GM12864 (cell line): ENCODE results near the gene STIM2.
A peak's percentile ranks its signal among the peaks of the same experiment; 100 is the strongest.

Experiments
- DNase-seq: peaks from one replicate; pipeline ENCODE4 v3.0.0-alpha.2; 2011; ENCODE audit warnings: low read depth
- H3K4me3 ChIP-seq: 2 replicates; pipeline ENCODE4 v1.5.1; 2011; ENCODE audit warnings: mild to moderate bottlenecking, low read depth, low read length, control low read depth
- TF ChIP-seq, protein P1 (sequence below): IDR thresholded peaks from 2 replicates; pipeline ENCODE4 v1.5.1; 2011; ENCODE audit warnings: low read depth, mild to moderate bottlenecking, moderate library complexity, low read length, control low read depth, inconsistent platforms; ENCODE audit errors: missing control alignments

Gene STIM2

DNA sequence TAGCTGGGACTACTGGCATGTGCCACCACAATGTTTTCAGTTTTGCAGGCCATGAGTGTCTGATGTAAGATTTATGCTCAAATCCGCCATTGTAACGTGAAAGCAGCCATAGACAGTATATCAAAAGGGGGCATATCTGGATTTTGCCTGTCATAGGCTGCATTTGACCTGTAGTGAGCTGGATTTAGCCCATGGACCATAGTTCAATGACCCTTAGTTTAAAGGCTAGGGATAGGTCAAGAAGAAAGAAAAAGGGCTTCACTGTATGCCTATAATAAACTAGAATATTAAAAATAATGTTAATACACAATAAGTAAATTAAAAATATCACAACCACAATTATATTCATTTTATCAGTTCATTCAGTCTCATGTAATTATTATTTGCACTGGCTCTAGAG lies 181.8 kb downstream of the STIM2 start:
- DNase-seq = no peak
- no peak overlapping the region for H3K4me3 ChIP-seq
- TF ChIP-seq, protein P1, sequence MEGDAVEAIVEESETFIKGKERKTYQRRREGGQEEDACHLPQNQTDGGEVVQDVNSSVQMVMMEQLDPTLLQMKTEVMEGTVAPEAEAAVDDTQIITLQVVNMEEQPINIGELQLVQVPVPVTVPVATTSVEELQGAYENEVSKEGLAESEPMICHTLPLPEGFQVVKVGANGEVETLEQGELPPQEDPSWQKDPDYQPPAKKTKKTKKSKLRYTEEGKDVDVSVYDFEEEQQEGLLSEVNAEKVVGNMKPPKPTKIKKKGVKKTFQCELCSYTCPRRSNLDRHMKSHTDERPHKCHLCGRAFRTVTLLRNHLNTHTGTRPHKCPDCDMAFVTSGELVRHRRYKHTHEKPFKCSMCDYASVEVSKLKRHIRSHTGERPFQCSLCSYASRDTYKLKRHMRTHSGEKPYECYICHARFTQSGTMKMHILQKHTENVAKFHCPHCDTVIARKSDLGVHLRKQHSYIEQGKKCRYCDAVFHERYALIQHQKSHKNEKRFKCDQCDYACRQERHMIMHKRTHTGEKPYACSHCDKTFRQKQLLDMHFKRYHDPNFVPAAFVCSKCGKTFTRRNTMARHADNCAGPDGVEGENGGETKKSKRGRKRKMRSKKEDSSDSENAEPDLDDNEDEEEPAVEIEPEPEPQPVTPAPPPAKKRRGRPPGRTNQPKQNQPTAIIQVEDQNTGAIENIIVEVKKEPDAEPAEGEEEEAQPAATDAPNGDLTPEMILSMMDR = no peak

DNA sequence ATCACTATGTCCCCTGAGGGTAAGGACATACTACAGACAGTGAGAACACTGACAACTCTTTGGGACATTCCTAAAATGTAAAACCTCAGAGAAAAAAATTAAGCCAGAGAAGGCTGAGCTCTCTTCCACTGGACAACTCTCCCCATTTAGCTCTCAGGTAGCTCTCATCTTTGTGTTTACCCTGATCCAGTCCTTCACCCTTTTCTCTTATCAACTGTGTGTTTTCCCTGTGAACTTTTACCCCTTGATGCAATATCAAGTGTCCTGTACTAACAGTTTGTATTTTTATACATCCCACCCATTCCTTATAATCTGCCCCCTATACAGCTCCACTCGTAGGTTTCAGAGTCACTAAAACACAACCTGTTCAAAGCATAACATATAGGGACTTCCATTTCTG lies 182.6 kb downstream of the STIM2 start:
- DNase-seq = no peak
- H3K4me3 ChIP-seq = no peak overlapping the region
- TF ChIP-seq, protein P1 = no peak

DNA sequence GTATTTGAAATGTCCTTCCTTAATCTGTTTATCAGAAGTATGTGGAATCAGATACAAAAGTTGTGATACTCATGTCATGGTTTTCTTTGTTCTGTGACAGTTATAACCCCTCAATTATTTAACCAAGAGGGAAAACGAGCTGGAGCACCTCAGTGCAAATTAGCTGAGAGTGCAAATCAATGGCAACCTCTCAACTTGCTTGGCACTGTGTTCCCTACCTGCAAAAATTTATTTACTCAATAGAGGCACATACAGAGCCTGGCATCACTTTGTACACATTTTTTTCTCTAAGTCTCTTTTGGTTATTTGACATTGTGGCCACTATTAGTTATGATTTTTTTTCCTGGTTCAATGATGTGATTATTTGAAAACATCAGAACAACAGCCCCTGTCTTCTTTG lies 186.2 kb downstream of the STIM2 start:
- DNase-seq = no peak
- no peak overlapping the region for H3K4me3 ChIP-seq
- TF ChIP-seq, protein P1 = no peak

DNA sequence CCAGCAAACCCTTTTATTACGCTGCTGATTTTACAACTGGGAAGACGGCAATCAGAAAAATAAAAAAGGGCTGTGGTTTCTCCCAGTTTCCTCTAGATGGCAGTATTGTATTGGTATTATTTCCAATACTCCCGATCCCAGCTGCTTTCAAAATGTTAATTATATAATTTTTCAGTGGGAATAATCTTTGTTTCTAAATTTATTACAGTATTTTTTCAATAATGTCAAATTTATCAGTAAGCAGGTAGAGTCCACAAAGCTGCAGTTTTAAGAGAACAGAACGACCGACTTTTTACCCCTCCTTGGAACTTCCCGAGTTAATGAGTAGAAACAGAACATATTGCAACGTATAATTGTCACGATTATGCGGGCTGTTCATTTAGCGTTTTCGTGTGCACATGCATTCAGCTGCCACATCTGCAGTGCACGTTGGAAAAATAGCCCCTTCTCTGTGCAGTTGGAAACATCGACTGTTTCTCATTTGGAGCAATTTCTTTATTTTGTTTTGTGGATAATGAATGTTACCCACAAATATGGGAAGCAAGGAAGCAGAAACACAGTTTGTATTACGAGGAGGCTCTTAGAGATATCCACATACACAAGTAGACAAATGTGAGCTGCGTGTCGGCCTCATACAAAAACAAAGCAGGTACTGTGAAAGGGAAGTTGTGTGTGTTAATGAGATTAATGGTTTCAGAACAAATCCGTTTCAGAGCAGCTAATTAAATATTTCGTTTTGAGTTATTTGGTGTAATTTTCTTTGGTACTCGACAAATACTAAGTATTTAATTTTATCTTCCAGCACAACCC lies 188.0 kb downstream of the STIM2 start:
- H3K4me3 ChIP-seq = no peak overlapping the region
- TF ChIP-seq, protein P1 = peak; percentile 41
- no peak for DNase-seq

DNA sequence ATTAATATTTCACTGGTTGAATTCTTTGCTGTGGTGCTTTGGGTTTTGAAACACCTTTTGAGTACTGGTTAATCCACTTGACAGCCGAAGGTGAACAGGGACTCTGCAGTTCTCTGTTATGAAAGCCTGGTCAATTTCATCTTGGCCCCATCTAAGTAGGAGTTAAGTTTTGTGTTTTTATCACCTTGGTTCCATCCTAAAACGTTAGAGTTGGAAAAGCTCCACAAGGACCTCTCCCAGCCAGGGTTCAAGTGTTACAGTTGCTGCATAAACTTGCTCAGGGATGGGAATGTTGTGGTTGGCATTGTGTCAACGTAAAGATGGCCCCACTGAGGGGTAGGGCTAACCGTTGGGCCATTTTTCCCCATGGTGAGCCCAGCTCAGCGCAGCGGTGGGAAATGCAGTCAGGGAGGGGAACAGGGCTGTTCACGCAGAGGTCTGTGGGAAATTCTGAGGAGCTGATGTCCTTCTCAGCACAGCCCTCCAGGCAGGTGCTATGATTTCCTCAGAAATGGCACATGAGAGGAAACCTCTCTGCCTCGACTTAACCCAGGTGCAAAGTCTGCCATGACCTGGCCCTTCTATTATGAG lies 188.7 kb downstream of the STIM2 start:
- TF ChIP-seq, protein P1 = no peak
- no peak for DNase-seq

DNA sequence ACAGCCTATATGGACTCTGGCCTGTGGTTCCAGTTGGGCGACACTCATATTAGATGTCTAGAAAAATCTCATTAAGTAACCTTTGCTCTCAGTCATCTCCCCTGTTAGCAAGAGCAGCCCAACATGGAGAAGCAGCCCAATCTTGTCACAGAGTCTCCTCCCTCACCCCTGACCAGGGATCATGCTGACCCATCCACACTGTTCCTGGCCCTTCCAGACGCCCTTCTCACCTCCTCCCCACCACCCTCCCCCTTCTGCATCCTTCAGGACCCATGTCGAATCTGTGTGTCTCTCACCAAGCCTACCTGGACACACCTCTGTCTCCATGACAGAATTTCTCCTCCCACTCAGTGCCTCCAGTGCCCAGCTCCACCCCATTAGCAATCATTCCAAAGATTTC lies 190.1 kb downstream of the STIM2 start:
- TF ChIP-seq, protein P1 = no peak
- no peak overlapping the region for H3K4me3 ChIP-seq
- no peak for DNase-seq

More for the DNA sequence above, 188.7 kb downstream of the STIM2 start:
- H3K4me3 ChIP-seq = no peak overlapping the region
